ENCODE results near the gene DIAPH3.

The DIAPH3 gene

DNA sequence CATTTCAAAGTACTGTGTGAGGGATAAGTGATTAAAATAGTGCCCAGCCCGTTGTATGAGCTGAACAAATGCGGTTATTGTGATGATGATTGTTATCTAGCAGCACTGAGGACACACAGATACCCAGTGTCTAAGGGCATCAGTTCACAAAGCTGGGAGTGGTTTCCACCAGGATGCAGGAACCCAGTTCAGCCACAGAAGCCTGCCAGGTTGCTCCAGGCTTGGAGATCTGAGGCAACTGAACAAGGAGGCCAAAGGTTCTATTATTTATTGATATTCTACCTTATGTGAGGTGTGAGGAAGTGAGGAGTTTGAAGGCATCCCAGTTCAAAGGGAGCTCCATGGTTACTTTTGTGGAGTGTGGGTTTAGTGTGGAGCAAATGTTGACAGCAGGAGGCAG is 13.2 kb downstream of the DIAPH3 start:
- DNase-seq: no peak

DNA sequence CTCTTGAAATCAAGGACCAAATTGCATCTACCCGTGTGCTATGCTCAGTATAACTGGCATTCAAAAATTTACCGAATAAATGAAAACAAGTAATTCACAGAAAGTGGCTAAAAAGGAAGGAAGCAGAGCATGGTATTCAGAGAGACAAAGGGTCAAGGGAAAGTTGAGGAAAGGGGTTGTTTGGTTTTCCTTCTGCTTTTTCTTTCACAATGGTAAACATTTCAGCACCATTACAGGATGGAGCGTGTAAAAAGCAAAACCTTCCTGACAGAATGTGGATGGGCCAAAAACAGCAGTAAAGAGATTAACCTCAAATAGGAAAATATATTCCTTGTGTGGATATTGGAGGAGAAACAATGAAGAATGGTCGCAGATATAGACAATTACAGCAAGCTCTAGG is 14.8 kb downstream of the DIAPH3 start:
- peak; percentile 33 for DNase-seq

DNA sequence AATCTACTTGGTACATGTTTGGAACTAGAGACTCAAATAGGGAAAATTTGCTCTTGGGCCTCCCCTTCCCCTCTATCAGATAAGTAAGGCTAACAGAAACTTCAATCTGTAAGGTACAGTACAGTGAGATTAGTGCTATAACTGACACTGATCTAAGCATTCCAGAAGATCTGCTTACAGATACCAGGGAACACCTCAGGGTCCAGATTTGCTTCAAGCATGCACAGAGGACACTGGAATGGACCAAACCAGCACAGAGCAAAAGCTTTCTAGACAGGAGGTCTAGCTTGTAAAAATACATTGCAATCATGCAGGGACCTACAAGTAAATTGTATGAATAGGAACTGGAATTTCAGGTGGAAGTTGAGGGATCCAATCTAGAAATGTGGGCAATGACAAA is 16.4 kb downstream of the DIAPH3 start:
- no peak for DNase-seq

DNA sequence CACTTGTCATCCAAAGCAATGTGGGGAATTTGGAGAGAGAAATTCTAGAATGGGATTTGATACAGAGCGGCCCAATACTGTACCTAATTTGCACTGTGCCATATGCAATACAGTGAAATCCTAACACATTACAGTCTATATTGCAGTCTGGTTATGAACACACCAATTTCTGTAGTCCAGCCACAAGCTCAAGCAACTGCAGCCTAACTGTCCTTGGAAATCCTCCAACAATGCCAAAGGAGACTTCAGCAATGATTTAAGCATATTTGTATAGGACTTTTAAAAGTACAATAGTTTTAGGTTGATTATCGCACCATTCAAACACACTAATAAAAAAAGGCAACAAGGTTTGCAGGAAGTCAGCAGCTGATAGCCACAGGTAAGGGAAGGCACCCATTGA is 17.3 kb downstream of the DIAPH3 start:
- DNase-seq: no peak

DNA sequence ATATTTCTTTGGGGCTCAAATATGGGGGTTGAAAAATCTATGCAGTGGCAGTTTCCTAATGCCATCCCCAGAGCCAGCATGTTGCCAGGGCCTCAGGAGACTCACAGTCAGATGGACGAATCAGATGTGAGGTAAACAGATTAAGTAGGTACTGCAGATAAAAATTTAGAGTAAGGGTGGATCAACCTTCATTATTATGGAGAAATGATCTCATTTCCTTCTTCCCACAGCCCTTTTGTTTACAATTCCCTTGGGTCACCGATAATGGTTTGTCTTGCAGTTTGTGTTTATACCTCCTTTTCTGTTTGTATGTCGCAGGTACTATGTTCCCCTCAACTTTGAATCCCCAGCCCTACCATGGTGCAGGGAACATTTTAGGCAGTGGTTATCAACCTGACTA is 20.0 kb downstream of the DIAPH3 start:
- no peak for DNase-seq

DNA sequence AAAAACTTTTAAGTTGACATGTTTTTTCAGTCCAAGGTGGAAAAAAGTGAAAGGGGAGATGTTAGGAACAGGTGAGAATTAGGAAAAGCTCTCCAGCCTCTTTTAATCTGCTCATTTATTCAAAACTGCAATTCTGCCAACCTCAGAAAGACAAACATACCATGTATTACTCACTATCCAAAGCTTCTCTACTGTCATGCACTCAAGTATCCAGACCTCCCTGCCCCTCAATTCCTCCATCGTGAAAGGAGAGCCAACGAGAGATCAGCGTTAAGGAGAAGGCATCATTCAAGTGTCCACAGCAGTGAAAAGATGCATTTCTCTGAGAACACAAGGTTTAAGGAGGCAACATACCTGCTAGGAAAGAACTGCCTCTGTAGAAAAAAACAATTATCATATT is 24.5 kb downstream of the DIAPH3 start:
- no peak for DNase-seq

DNA sequence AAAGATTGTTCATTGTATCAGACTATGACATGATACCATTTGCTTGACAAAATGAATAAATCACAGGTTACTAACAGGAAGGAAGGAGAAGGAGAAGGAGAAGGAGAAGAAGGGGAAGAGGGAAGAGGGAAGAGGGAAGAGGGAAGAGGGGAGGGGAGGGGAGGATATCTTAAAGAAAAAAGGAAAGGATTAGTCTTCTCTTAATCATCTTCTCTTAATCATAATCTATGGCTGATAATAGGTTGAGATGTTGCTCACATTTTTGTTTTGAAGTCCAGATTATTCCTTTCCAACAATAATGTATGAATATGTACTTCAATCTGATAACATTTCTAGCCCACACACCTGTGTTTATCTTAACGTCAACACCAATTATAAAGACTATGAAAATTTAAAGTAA is 25.1 kb downstream of the DIAPH3 start:
- no peak for DNase-seq

DNA sequence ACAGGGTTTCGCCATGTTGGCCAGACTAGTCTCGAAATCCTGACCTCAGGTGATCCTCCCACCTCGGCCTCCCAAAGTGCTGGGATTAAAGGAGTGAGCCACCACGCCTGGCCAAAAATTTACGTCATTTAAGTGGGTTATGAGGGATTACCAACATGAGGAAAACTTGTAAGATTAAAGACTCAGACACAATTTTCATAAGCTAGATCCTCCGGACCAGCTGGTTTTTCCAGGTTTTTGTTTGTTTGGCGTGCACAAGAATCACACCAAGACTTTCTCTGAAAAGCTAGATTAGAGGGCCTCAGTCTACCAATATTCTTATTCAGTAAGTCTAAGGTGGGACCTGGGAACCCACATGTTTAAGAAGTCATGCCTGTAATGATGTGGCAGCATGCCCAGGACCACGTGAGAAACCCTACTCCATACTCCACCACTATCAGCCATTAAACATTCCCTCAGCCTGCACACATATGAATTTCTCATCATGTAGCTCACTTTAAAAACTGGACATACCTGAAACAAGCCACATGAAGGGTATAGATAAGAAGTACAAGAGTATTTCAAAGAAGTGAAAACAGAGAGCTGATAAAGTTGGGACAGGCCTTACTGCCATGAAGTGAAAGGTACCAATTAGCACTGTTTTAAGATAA is 25.7 kb downstream of the DIAPH3 start:
- no peak for DNase-seq

DNA sequence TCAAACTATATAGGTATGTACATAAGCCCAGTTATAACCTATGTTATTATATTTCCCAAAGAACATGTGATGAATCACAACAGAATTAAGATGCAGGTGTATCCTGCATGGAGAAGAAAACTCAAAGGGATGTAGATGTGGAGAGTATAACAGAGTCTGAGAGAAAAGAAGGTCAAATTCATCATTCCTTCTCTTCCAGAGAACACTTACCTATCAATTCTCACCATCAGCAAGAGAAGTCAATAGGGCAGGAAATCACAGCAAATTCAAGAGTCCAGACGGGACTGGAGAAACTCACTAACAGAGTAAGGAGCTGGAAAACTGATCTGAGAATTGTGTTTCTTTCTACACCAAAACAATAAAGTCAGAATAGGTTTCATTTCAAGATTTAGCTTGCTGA is 28.4 kb downstream of the DIAPH3 start:
- DNase-seq: no peak

DNA sequence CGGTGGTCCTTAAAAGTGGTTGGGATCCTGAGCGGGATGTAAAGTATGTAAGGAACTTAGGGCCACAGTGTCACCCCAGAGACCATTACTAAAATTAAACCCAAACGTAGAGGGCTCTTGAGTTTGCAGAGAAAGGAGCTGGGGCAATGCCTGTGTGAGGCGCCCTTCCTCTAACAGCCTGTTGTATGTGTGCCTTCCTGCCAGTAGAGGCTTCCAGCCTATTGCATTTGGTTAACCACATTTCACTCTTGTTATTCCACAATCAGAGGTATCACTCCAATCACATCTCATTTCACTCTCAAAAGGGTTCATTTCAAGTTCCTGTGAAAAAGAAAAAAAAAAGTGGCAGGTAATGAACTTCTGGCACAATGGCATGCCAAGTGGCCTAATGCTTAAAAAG is 29.4 kb downstream of the DIAPH3 start:
- no peak for DNase-seq

DNA sequence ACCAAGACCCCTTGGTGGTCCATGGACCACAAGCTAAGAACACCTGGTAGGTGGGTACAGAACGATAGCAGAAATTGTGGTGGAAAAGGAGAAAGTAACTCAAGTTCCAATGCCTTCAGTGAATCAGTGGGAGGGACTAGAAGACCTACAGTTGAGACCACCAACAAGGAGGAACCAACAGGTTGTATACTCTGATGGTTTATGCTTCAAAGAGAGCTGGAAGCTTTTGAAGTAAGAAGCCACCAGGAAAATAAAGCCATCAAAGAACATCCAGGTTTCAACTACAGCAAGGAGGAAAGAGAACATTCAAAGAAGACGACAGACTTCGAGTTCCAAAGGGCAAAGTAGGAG is 42.4 kb downstream of the DIAPH3 start:
- DNase-seq: no peak

DNA sequence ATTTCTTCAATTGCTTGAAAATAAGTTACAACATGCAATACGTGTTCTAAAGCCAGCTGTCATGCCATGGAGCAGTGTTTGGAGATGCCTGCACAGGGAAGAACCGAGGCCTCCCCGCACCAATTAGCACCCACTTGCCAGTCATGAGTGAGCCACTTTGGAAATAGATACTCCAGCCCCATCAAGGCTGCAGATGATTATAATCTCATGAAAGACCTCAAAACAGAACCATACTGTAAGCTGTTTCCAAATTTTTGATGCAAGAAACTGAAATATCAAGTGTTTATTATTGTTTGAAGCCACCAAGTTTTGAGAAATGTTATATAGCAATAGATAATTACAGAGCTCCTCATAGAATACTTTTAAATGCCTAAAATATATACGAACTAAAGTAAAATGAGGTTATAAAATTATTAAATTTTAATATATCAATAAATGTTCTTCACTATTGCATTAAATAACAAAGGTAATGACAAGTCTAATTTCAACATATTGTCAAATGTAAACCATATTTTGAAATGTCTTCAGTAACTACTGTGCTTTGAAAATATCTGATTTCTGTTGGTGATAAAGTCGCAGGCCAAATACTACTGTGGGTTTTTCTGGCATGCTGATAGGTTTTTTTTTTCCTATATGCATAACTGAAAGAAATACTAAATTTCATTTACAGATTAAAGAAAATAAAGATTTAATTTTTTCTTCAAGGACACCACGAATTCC is 43.0 kb downstream of the DIAPH3 start:
- no peak for DNase-seq

DNA sequence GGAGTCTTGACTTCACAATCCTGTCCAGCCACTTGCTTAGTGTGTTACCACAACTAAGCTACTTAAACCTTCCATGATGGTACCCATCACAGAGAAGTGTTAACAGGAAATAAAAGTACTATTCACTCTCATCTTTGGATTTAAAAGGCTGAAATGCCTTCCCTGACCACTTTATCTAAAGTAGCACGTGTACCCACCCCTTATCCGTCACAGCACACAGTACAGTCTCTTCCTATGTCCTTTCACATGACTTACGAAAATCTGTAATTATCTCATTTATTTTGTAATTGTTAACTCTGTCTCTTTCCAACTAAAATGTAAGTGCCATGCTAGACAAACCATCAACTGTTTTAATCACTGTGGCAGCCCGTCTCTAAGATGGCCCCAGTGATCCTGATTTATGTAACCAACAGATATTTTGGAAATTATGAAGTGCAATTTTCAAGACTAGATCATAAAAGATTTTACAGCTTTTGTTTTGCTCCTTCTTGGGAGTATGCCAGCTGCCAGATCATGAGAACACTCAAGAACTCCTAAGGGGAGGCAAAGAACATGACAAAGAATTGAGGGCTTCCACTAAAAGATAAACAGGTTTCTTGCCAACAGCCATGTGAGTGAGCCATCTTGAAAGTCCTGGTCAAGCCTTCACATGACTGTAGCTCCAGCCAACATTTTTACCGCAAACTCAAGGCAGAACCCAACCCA is 44.9 kb downstream of the DIAPH3 start:
- no peak for DNase-seq

DNA sequence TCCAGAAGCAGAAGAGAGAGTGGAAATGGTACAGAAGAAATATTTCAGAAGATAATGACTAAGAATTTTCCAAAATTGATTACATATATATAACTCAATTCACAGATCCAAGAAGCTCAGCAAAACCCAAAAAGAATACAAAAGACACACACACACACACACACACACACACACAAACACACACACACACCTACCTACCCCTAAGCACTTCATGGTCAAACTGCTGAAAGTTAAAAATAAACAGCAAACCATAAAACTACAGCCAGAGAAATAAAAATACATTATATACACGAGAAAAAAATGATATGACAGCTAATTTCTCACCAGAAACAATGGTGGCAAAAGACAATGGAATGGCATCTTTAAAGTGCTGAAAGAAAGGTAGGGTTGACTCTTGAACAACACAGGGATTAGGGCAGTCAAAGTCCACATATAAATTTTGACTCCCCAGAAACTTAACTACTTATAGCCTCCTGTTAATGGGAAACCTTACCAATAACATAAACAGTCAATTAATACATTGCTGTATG is 49.2 kb downstream of the DIAPH3 start:
- DNase-seq: no peak

DNA sequence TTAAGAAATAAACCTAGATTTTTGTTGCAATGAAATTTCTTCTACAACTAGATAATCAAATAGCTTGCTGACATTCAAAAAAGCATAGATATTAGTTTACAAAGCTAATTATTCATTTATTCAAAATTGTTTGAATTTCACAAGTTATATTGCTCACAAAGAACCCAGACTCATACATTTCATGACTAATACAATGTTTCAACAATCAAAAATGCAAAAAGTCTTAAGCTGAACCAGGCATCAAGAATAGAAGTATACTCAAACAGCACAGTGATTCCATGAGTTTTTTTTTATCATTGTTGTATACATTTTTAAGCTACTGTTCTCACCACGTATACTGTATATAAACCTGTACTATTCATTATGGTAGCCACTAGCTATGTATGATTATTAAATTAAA is 51.0 kb downstream of the DIAPH3 start:
- DNase-seq: no peak

DNA sequence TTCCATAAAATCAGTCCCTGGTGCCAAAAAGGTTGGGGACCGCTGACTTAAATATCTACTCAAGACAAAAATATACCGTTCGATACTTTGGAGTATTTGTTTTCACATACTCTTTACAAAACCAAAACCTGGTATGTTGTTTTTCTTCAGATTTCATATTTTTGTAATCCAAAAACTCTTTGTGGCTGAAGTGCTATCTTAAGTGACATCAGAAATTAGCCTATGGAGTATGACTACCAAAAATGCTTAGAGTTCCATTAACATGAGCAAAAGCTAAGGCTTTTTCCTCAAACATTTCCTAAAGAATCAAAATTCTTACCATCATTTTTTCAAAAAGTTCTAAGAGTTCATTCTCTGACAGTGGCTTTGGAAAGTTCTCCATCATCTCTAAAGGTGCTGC is 52.0 kb downstream of the DIAPH3 start:
- DNase-seq: no peak

DNA sequence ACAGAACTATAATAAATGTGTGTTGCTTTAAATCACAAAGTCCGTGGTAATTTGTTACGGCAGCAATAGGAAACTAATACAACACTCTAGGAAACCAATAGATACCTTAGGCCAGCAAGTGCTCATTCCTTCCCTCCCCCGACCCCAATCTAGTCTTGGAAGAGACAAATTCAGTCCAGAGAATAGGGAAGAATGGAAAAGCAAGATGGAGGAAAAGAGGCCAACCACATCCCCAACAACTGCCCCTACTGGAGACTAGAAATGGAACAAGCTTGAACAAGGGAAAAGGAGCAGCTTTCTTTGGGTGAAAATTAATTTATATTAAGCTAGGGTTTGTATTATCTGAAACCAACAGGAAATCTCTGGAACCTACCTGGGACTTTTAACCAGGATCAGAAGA is 54.4 kb downstream of the DIAPH3 start:
- no peak for DNase-seq

DNA sequence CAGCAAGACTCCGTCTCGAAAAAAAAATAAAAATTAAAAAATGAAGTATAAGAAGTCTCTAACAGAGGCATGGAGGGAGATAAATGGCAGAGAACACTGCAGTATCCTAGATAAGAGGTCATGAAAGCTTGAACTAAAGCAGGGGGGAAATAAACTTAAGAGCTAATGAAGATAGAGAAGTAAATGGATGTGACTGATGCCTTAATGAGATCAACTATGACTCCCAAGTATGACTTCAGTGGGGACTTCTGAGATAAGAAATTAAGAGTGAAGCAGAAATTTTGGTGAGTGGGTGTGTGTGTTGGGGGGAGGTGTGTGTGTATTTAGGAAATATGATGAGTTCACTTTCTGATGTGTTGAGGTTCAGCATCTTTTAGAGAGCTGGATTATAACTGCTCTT is 55.1 kb downstream of the DIAPH3 start:
- peak; percentile 8 for DNase-seq

DNA sequence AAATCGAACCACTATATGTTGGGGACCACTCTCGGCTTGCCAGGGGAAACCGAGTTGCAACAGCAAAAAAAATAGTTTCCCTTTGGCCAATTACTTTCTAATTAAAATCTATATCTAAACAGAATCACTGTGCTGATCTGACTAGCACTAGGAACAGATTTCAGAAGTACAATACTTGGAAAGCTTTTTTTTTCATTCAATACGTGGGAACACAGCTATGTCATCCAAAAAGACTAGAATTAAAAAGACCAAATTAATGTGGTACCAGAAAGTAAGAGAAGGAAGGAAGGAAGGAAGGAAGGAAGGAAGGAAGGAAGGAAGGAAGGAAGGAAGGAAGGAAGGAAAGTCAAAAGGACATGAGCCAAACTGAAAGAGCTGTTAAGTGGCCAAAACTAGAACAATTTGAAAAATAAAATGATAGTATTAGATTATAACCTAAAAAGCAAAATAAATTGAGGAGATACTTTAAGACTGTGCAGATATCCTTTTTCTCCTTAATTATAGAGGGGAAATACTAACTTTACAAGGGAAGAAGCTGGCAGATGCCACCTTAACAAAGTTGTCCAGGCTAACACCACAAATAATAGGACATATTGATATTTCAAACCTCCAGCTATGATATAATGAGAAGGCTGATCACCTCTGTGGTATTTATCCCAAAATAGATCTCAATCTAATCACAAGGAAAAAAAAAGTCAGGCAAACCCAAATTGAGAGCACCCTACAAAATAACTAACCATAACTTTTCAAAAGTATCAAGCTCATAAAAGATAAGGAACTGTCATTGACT is 63.9 kb downstream of the DIAPH3 start:
- no peak for DNase-seq

DNA sequence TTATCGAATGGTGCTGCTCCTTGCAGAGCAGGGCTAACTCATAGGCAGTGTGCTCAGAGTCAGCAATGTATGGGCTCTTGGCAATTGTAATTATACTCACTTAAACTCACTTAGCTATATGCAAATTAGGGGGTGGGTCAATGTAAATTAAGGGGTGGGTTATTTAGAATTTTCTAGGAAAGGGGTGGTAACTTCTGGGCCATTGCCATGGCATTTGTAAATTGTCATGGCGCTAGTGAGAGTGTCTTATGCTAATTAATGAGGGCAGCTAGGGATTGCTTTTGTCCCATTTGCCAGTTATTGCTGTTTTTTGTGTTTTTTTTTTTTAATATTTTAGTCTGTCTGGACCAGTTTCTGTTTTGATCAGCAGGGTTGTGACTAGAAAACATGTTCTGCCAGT is 68.4 kb downstream of the DIAPH3 start:
- DNase-seq: no peak

DNA sequence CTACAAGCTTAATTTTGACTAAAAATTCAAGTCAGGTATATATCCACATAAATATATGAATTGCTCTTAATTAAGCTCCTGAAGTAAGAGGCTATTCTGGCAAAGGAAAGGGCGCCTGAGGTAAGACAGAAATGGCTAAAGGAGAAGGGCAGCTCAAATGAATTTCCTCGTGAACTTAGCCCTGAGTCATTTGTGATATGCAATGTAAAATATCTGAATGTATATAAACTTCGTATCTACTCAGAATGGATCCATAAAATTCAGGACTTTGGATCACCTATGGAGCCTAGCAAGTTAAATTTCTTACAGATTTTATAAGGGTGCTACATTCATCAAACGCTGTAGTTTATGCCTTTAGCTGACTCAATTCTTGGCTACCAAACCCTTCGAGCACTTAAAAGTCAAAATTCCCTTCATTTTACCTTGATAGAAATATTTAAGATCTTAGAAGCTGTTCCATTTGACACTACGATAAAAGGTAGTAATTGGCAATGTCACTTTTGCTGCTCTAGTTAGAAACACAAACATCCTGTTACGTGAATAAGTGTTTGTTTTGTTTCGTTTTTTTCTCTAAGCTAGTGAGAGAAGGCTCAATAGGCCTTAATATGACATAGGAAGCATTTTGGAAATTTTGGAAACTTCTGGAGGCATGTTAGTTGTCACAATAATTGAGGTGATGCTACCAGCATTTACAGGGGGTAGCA is 69.2 kb downstream of the DIAPH3 start:
- no peak for DNase-seq

DNA sequence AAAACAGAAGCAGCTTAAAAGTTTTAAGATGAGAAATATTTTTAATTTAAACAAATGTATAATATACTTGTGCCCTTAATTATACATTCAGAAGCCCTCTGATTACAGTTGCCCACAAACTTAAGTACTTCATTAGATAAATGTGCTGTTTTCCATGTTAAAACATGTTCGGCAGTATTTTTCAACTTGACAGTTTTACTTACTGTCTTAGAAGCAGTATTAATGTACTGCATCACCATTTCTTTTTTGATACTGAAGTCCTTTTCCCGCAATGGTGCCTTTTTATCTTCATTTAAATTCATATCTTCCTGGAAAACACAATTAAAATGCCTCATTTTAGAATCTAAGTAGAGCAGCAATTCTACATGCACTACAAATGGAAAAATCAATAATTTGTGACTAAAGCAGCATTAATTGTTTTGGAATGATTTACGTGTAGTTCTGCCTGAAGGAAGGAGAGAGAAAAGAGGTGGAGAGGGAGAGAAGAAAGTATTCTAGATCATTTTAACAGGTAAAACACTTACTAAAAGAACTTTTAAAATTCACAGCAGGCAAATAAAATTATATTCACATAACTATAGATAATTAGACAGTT is 70.2 kb downstream of the DIAPH3 start:
- no peak for DNase-seq

Data from suppressor macrophage treated with lipopolysaccharide for 4 hours (primary cell).